Activated naive CD4-positive, alpha-beta T cell treated with Interleukin-2 at 50 U/mL for 16 hours (primary cell): ENCODE data around the gene CLDN2.

Source experiments
- DNase-seq: peaks from one replicate; pipeline ENCODE4 v3.0.0-alpha.2; 2020

Gene CLDN2

GRCh38 chrX:106927700-106928099 lies 7.5 kb downstream of the CLDN2 start:
- DNase-seq = no peak

- no peak for DNase-seq
These were observed 8.0 kb downstream of the CLDN2 start for GRCh38 chrX:106928227-106928626.

DNA sequence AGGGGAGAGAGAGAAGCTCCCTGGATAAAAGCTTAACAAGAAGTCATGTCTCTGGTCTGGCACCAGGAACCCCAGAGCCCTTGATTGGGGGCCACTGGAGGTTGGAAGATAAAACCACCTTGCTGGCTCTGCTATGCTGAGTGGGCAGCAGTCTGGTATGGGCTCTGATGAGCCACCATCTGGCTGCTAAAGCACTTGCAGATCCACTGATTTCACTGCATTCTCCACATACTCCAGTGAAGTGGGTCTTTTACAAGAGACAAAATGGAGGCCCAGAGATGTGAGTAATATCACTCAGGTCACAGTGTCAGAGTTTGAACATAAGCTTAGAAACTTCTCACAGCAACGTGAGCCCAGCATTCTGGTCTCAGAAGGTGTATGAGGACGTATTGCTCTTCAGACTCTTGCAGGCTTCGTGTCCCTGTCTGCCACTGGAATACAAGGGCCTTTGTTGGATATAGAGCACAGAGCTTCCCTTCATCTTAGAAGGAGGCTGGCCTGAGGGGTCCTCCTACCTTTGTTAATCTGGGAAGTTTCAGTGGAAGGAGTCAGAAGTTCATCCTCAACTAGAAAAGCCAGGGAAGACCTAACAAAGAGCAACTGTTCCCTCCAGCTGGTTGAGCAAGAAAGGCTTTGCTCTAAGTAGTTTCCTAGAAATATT lies 11.8 kb downstream of the CLDN2 start:
- DNase-seq = no peak

- DNase-seq = no peak
These were observed 12.3 kb downstream of the CLDN2 start for GRCh38 chrX:106932492-106932923.

- no peak for DNase-seq
These were observed 12.8 kb downstream of the CLDN2 start for GRCh38 chrX:106932960-106933537.

DNA sequence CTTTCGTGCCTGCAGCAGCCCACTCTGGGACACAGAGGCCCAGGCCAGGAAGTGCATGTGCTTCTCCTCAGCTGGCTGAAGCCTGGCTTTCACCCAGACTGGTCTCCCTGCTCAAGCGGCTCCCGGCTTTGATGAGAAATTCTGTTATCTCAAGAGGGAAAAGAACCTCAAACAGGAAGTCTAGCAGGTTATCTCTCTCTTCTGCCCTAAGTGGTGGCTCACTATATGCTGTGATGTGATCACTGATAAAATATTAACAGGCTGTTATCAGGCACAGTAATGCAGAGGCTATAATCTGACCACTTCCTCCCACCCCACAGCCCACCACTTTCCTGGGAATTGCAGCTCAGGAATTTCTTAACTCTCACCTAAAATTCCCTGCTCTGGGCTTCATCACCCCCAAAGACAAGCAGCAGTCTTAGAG lies 13.3 kb downstream of the CLDN2 start:
- no peak for DNase-seq

DNA sequence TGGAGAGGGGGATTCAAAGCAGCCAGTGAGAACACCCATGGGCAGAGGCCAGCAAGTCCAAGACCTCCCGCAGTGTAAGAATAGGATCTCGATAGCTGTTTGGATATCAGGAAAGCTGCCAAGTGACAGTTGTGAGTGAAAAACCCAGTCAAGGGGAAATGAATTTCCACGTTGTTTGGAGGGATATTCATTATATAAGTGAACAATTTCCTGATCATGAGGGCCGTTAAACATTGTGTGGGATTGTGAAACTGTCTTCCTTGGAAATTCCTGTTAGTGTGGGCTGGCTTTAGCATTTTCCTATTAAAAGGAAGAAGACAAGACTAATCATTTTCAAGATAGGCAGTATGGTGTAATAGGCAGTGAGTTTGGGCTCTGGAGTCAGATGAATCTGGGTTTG lies 15.0 kb downstream of the CLDN2 start:
- DNase-seq = no peak

GRCh38 chrX:106936246-106936645 lies 16.0 kb downstream of the CLDN2 start:
- DNase-seq = no peak

GRCh38 chrX:106939566-106939965 lies 19.4 kb downstream of the CLDN2 start:
- DNase-seq = no peak

DNA sequence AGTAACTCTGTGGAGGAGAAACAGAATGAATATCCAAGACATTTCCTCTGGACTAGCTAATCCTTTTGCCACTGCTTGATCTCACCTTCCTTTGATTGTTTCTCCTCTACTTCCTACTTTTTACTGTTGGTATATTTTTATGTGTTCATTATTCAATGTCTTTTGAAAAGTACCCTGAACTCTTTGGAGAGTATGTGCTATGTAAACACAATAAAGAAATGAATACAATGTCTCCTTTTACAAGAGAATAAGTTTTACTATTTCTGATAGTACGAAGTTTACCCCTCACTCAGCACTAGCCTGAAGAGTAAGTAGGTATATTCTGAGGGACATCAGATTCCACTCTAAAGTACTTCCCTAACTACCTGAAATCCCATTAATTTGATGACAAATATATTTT lies 19.9 kb downstream of the CLDN2 start:
- no peak for DNase-seq

GRCh38 chrX:106946464-106946863 lies 26.3 kb downstream of the CLDN2 start:
- DNase-seq = no peak

DNA sequence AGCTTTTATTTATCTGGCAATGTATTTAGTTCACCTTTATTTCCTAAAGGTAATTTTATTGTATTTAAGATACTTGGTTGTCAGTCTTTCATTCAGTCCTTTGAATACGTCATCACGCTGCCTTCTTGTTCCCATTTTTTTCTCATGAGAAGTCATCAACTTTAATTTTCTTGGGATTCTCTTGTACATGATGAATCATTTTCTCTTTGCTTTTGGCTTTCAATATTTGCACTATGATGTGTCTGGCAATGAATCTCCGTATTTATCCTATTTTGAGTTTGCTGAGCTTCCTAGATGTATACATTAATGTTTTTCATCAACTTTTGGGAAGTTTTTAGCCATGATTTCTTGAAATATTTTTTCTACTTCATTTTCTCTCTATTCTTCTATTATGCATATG lies 28.4 kb downstream of the CLDN2 start:
- DNase-seq = no peak

GRCh38 chrX:106949366-106949765 lies 29.2 kb downstream of the CLDN2 start:
- no peak for DNase-seq

GRCh38 chrX:106950381-106950780 lies 30.2 kb downstream of the CLDN2 start:
- no peak for DNase-seq

GRCh38 chrX:106951230-106951629 lies 31.0 kb downstream of the CLDN2 start:
- no peak for DNase-seq

DNA sequence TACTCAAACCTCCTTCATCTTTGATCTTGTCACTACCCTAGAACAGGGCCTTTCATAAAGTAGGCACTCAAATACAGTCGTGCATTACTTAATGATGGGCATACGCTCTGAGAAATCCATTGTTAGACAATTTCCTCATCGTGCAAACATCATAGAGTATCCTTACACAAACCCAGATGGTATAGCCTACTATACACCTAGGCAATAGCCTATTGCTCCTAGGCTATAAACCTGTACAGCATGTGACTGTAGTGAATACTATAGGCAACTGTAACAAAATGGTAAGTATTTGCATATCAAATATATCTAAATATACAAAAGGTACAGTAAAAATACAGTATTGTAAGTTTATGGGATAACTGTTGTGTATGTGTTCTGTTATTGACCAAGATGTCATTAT lies 31.9 kb downstream of the CLDN2 start:
- no peak for DNase-seq

DNA sequence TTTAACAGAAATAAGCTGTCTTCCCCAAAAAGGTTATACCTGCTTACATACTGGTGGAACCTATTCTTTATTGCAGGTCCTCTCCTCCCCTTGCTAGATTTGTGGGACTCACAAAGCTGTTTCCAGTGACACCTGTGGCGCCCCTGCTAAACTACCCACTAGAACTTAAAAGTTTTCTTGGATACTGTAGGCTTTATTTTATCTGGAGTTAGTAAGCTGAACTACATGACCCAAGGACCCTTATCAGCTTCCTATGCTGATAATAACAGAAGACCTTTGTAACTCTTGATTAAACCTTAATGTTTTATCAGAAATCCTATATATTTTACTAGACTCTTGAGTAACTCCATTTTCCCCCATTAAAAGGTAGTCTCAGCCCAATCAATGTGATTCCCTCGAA lies 32.3 kb downstream of the CLDN2 start:
- no peak for DNase-seq

DNA sequence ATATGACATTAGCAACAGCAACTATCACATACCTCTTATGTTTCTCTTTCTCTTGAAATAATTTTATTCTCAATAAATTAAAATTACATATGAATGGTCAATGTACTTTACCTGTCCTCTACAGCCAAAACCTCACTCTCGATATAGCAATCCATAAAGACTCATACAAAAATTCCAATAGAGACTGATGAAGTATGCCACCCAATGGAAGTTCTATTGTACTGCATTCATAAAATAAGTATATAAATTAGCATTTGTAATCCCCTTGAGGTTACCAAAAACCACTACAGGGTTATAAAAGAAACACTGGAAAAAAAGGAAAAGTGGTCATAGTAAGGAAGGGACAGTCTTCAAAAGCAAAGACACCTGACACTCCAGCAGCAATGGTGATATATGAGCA lies 32.8 kb downstream of the CLDN2 start:
- no peak for DNase-seq

- no peak for DNase-seq
These were observed 33.8 kb downstream of the CLDN2 start for GRCh38 chrX:106954041-106954440.

DNA sequence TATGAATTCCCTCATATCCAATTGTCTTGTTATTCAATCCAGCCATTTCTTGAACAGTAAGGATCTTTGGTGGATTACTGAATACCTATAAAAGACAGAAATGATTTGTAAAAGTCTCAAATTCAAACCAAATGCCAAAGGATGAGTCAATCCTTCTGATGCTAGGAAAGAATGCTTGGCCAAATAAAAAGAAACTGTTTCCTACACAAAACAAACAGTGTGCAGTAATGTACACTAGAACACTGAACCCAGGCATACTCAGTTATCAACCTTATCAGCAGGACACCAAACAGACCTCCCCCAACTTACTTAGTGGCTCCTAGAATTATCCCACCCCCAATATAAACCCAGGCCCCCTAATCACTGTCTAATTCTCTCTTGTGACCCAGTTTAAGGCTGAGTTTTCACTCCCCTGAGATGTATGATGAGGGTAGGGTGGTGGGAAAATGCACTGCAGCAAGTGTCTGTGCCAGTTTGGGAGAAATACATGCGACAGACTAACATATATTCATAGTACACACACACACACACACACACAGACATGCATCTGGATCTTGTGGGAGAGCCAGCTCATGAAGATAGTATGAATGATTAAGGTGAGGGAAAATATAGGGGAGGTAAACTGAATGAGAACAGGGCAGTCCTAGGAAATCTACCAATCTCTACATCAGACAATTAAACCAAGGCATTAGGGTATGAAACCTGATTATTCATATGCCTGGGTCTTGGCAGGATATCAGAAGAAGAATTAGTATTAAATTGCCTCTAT lies 35.0 kb downstream of the CLDN2 start:
- DNase-seq = no peak

DNA sequence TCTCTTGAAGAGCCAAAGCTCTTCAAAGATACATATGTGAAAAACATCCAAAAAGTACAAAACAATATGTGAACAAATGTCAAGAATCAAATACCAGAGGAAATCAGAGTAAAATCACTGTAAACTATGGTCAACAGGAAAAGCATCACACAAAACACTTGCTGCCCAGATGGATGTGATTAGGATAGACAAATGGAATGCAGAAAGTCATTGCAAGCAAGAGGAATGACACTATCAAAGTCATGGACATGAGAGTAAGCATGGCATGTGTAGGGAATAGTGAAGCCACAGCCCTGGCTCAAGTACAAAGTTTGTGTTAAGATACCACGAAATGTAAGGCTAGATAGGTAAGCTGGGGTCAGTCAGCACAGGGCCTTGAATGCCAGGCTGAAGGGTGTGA lies 37.7 kb downstream of the CLDN2 start:
- DNase-seq = no peak

DNA sequence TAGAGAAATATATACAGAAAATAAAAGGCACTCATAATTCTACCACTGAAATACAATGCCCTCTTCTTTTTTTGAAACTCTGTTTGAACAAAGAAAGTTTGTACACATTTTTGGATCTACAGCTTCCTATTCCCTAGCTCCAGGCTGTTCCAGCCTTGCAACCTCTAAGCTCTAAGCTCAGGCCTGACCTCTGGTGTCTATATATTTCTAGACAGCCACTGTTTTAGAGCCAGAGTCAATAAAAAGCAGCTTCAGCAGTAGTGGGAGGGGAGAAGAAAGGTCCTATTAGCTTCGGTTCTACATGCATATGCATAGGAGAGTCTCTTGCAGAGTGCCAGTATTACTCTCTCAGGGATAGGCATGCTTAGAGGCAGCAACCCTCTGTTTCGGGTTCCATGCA lies 39.7 kb downstream of the CLDN2 start:
- DNase-seq = no peak

DNA sequence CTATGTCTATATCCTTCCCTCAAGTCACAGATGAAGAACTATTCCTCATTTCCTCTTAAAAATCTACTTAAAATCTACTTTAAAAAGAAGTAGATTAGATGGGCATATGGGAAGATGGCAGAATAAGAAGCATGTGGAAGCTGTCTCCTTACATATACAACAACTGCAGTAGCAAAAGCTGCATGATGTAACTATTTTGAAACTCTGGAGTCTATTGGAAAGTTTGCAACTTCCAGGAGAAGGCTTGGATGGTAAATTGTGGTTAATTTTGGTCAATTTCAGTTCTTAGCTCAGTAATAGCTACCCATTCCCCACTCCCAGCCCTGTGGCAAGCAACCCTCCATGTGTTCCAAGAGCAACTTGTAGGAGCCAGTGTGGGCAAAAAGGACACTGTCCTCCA lies 42.9 kb downstream of the CLDN2 start:
- DNase-seq = no peak

- no peak for DNase-seq
These were observed 44.1 kb downstream of the CLDN2 start for GRCh38 chrX:106964290-106964689.
